Esophagus (tissue), 2 donors: ENCODE data around the gene ANK3. TPM values are rescaled to one million over a fixed set of nuclear protein-coding genes. Genes with fewer than 3 reads are reported as not detected.

Experiments used
- H3K27ac ChIP-seq, 2 donors: one replicate each; pipeline ENCODE4 v1.5.1; 2013; ENCODE audit warnings: low read depth in 2 of 2, mild to moderate bottlenecking in 2 of 2, inconsistent platforms in 1 of 2, low read length in 1 of 2, moderate library complexity in 1 of 2
- H3K27me3 ChIP-seq, 2 donors: one replicate each; pipeline ENCODE4 v1.6.1; 2013; ENCODE audit warnings: low read length in 2 of 2, control low read depth in 1 of 2, mild to moderate bottlenecking in 1 of 2; ENCODE audit not compliant: insufficient read depth in 2 of 2, control insufficient read depth in 1 of 2
- H3K36me3 ChIP-seq, 2 donors: one replicate each; pipeline ENCODE4 v1.6.1; 2013; ENCODE audit warnings: low read length in 1 of 2; ENCODE audit not compliant: control insufficient read depth in 2 of 2, insufficient read depth in 2 of 2
- H3K4me1 ChIP-seq, 2 donors: one replicate each; pipeline ENCODE4 v1.6.1; 2013; ENCODE audit warnings: low read length in 1 of 2; ENCODE audit not compliant: control insufficient read depth in 2 of 2, insufficient read depth in 2 of 2
- H3K4me3 ChIP-seq, 2 donors: one replicate each; pipeline ENCODE4 v1.5.1; 2013; ENCODE audit warnings: low read length in 2 of 2, mild to moderate bottlenecking in 2 of 2, low read depth in 1 of 2, moderate library complexity in 1 of 2
- H3K9me3 ChIP-seq, 2 donors: one replicate each; pipeline ENCODE4 v1.6.1; 2013; ENCODE audit warnings: mild to moderate bottlenecking in 2 of 2, low read depth in 1 of 2, low read length in 1 of 2, moderate library complexity in 1 of 2; ENCODE audit not compliant: control insufficient read depth in 2 of 2, insufficient read depth in 1 of 2
- WGBS, 2 donors: extraction: QIAGEN DNeasy Blood & Tissue Kit; methylation state at CpG; one replicate each; pipeline ENCODE4 v1.1.7; 2013; 5-methylcytosine and 5-hydroxymethylcytosine counted together
- polyA plus RNA-seq, 2 donors: library from polyadenylated mRNA; stranded (reverse); fragments of 200-250 nt; gene quantifications; one replicate each; pipeline ENCODE4 v1.2.3, GENCODE V29; 2013
- donor health status: healthy with polysubstance abuse.
- donor health status: Bipolar disorder and iron deficiency.

Gene ANK3
- polyA plus RNA-seq, 2 donors: 6.9 to 7.8 TPM

- H3K27ac ChIP-seq: no peak overlapping the region
- H3K4me3 ChIP-seq: no peak overlapping the region
- no peaks in the 10 kb centered on the region for H3K27me3 ChIP-seq
- no peaks in the 10 kb centered on the region for H3K9me3 ChIP-seq
- H3K36me3 ChIP-seq: no peaks in the 10 kb centered on the region
- WGBS, 2 donors: 96 to 97% methylated on average over 1 of the region's 1 CpG
- H3K4me1 ChIP-seq: no peaks in the 10 kb centered on the region
Observed at GRCh38 chr10:60025279-60025678, 364.4 kb downstream of the ANK3 start.

- Histone ChIP-seq H3K27ac (no peak overlapping the region), H3K27me3 (no peaks in the 10 kb centered on the region), H3K36me3 (no peaks in the 10 kb centered on the region), H3K4me1 (no peaks in the 10 kb centered on the region), H3K9me3 (no peaks in the 10 kb centered on the region), H3K4me3 (no peak overlapping the region)
- WGBS, 2 donors: 83 to 90% methylated on average over 4 of the region's 4 CpGs
Observed at GRCh38 chr10:60024506-60024905, 365.2 kb downstream of the ANK3 start.

GRCh38 chr10:60023155-60023877 is 366.4 kb downstream of the ANK3 start:
- 75 to 87% methylated on average over 2 of the region's 2 CpGs for WGBS, 2 donors
- Histone ChIP-seq H3K4me1 (no peaks in the 10 kb centered on the region), H3K4me3 (no peak overlapping the region), H3K36me3 (no peaks in the 10 kb centered on the region), H3K27me3 (no peaks in the 10 kb centered on the region), H3K9me3 (no peaks in the 10 kb centered on the region), H3K27ac (no peak overlapping the region)

- WGBS, 2 donors: 90 to 94% methylated on average over 2 of the region's 2 CpGs
- H3K9me3 ChIP-seq: no peaks in the 10 kb centered on the region
- H3K4me1 ChIP-seq: no peaks in the 10 kb centered on the region
- no peaks in the 10 kb centered on the region for H3K36me3 ChIP-seq
- no peak overlapping the region for H3K4me3 ChIP-seq
- no peaks in the 10 kb centered on the region for H3K27me3 ChIP-seq
- no peak overlapping the region for H3K27ac ChIP-seq
Observed at GRCh38 chr10:60021361-60021760, 368.3 kb downstream of the ANK3 start.

GRCh38 chr10:60016794-60017193 is 372.9 kb downstream of the ANK3 start:
- H3K27ac ChIP-seq: no peak overlapping the region
- H3K27me3 ChIP-seq: no peaks in the 10 kb centered on the region
- no peak overlapping the region for H3K4me3 ChIP-seq
- no peaks in the 10 kb centered on the region for H3K9me3 ChIP-seq
- H3K4me1 ChIP-seq: no peaks in the 10 kb centered on the region
- WGBS, 2 donors: 93 to 94% methylated on average over 3 of the region's 3 CpGs
- H3K36me3 ChIP-seq: no peaks in the 10 kb centered on the region

- WGBS, 2 donors: 66 to 68% methylated on average over 2 of the region's 2 CpGs
- Histone ChIP-seq H3K4me1 (peaks cover 0 to 2% of the 10 kb centered on the region in 2 donors), H3K36me3 (no peaks in the 10 kb centered on the region), H3K9me3 (no peaks in the 10 kb centered on the region), H3K27me3 (no peaks in the 10 kb centered on the region), H3K4me3 (no peak overlapping the region), H3K27ac (no peak overlapping the region)
Observed at GRCh38 chr10:60009710-60010383, 379.8 kb downstream of the ANK3 start.

GRCh38 chr10:60009276-60009675 is 380.4 kb downstream of the ANK3 start:
- peaks cover 0 to 2% of the 10 kb centered on the region in 2 donors for H3K4me1 ChIP-seq
- H3K27ac ChIP-seq: no peak overlapping the region
- H3K27me3 ChIP-seq: no peaks in the 10 kb centered on the region
- no peak overlapping the region for H3K4me3 ChIP-seq
- no peaks in the 10 kb centered on the region for H3K36me3 ChIP-seq
- no peaks in the 10 kb centered on the region for H3K9me3 ChIP-seq
- 77 to 78% methylated on average over 2 of the region's 2 CpGs for WGBS, 2 donors

GRCh38 chr10:60008816-60009215 is 380.9 kb downstream of the ANK3 start:
- Histone ChIP-seq H3K27ac (no peak overlapping the region), H3K36me3 (no peaks in the 10 kb centered on the region), H3K4me3 (no peak overlapping the region), H3K4me1 (peaks cover 0 to 2% of the 10 kb centered on the region in 2 donors), H3K9me3 (no peaks in the 10 kb centered on the region), H3K27me3 (no peaks in the 10 kb centered on the region)
- WGBS, 2 donors: 68 to 78% methylated on average over 4 of the region's 4 CpGs

- Histone ChIP-seq H3K4me1 (peaks cover 0 to 2% of the 10 kb centered on the region in 2 donors), H3K4me3 (no peak overlapping the region), H3K36me3 (no peaks in the 10 kb centered on the region), H3K27me3 (no peaks in the 10 kb centered on the region), H3K27ac (no peak overlapping the region), H3K9me3 (no peaks in the 10 kb centered on the region)
- WGBS, 2 donors: 83 to 91% methylated on average over 3 of the region's 3 CpGs
Observed at GRCh38 chr10:60006062-60006461, 383.6 kb downstream of the ANK3 start.
